Parathyroid adenoma (tissue), 2 donors: ENCODE measurements around the gene GGA1.
"Not testable (repeated sequence)": the region's sequence is repeated elsewhere in the genome, so short reads cannot be mapped to it uniquely, and the experiment has no call there.

Source experiments
- H2AFZ ChIP-seq: fragments of 300-600 bp; sonication (generic); one replicate; pipeline ENCODE4 v1.7.0; 2017; ENCODE audit warnings: antibody characterized with exemption, mild to moderate bottlenecking
- H3K27ac ChIP-seq: fragments of 300-600 bp; sonication (generic); one replicate; pipeline ENCODE4 v1.7.0; 2017
- H3K27me3 ChIP-seq: fragments of 300-600 bp; sonication (generic); one replicate; pipeline ENCODE4 v1.7.0; 2017; ENCODE audit warnings: low read length; ENCODE audit not compliant: control insufficient read depth, insufficient read depth
- H3K36me3 ChIP-seq: fragments of 300-600 bp; sonication (generic); one replicate; pipeline ENCODE4 v1.7.0; 2017; ENCODE audit warnings: low read length; ENCODE audit not compliant: control insufficient read depth, insufficient read depth
- H3K4me1 ChIP-seq: fragments of 300-600 bp; sonication (generic); one replicate; pipeline ENCODE4 v1.7.0; 2017; ENCODE audit warnings: control low read depth
- H3K4me2 ChIP-seq: fragments of 300-600 bp; sonication (generic); one replicate; pipeline ENCODE4 v1.7.0; 2017; ENCODE audit warnings: low read length
- H3K4me3 ChIP-seq: fragments of 300-600 bp; sonication (generic); one replicate; pipeline ENCODE4 v1.7.0; 2017; ENCODE audit warnings: low read depth, low read length
- H3K79me2 ChIP-seq: fragments of 300-600 bp; sonication (generic); one replicate; pipeline ENCODE4 v1.7.0; 2017; ENCODE audit warnings: control low read depth
- H3K9ac ChIP-seq: fragments of 300-600 bp; sonication (generic); one replicate; pipeline ENCODE4 v1.7.0; 2017; ENCODE audit warnings: mild to moderate bottlenecking
- H3K9me3 ChIP-seq: fragments of 300-600 bp; sonication (generic); one replicate; pipeline ENCODE4 v1.7.0; 2017; ENCODE audit warnings: low read length; ENCODE audit not compliant: control insufficient read depth
- TF ChIP-seq, protein P1 (sequence below): fragments of 300-600 bp; sonication (generic); IDR thresholded peaks from one replicate; pipeline ENCODE4 v1.7.0; 2017; ENCODE audit warnings: antibody characterized with exemption, mild to moderate bottlenecking
- donor health status: primary hyperparathyroidism.

The GGA1 gene

DNA sequence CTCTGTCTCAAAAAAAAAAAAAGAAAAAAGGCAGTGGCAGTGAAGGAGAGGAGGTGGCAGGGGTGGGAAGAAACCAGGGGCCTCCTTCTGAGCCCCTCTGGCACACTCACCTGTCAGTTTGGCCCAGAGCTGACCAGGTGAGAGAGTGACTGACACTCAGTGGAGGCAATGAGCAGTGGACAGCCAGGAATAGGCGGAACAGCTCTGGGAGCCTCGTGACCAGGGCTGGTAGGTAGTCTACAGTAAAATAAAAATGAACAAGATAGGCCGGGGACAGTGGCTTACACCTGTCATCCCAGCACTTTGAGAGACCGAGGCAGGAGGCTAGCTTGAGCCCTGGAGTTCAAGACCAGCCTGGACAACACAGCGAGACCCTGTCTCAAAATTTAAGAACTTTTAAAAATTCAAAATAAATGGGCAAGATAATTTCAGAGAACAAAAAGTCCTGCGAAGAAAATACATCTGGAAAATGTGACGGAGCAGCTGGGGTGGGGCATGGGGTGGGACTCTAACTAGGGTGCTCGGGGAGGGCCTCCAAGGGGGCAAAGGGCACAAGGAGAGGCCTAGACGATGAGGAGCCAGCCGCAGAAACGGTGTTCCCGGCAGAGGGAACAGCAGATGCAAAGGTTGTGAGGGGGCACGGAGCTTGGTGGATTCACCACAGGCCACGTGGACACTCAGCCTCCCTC lies 46.1 kb downstream of the GGA1 start:
- Histone ChIP-seq H2AFZ (no peak overlapping the region), H3K27ac (no peak overlapping the region), H3K4me3 (no peak overlapping the region), H3K27me3 (no peaks in the 10 kb centered on the region), H3K9ac (no peak overlapping the region), H3K9me3 (no peaks in the 10 kb centered on the region), H3K79me2 (no peaks in the 10 kb centered on the region), H3K36me3 (no peaks in the 10 kb centered on the region), H3K4me1 (peaks cover 6% of the 10 kb centered on the region), H3K4me2 (no peak overlapping the region)
- TF ChIP-seq, protein P1, sequence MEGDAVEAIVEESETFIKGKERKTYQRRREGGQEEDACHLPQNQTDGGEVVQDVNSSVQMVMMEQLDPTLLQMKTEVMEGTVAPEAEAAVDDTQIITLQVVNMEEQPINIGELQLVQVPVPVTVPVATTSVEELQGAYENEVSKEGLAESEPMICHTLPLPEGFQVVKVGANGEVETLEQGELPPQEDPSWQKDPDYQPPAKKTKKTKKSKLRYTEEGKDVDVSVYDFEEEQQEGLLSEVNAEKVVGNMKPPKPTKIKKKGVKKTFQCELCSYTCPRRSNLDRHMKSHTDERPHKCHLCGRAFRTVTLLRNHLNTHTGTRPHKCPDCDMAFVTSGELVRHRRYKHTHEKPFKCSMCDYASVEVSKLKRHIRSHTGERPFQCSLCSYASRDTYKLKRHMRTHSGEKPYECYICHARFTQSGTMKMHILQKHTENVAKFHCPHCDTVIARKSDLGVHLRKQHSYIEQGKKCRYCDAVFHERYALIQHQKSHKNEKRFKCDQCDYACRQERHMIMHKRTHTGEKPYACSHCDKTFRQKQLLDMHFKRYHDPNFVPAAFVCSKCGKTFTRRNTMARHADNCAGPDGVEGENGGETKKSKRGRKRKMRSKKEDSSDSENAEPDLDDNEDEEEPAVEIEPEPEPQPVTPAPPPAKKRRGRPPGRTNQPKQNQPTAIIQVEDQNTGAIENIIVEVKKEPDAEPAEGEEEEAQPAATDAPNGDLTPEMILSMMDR = no peak

DNA sequence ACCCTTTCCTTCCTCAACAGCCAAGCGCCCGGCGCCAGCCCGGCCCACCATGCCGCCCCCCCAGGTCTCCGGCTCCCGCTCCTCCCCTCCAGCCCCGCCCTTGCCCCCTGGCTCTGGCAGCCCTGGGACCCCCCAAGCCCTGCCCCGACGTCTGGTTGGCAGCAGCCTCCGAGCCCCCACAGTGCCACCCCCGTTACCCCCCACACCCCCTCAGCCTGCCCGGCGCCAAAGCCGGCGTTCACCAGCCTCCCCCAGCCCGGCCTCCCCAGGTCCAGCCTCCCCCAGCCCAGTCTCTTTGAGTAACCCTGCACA lies 46.6 kb downstream of the GGA1 start:
- Histone ChIP-seq H3K36me3 (no peaks in the 10 kb centered on the region), H3K79me2 (no peaks in the 10 kb centered on the region), H3K4me1 (peaks cover 9% of the 10 kb centered on the region), H2AFZ (no peak overlapping the region), H3K4me3 (no peak overlapping the region), H3K9ac (no peak overlapping the region), H3K9me3 (no peaks in the 10 kb centered on the region), H3K4me2 (no peak overlapping the region), H3K27me3 (no peaks in the 10 kb centered on the region), H3K27ac (no peak overlapping the region)
- TF ChIP-seq, protein P1 = no peak

DNA sequence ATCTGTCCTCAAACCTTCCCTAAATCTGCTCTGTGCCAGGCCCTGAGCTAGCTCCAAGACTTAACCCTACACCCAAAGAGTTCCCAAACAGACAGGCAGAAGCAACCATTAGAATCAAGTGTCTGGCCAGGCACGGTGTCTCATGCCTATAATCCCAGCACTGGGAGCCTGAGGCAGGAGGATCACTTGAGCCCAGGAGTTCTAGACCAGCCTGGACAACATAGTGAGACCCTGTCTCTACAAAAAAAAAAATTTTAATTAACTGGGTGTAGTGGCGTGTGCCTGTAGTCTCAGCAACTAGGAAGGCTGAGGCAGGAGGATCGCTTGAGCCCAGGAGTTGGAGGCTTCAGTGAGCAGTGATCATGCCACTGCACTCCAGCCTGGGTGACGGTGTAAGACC lies 47.9 kb downstream of the GGA1 start:
- not testable (repeated sequence) for H3K79me2 ChIP-seq, H3K27ac ChIP-seq, H3K36me3 ChIP-seq, H3K4me1 ChIP-seq, H3K4me2 ChIP-seq, H3K4me3 ChIP-seq, H2AFZ ChIP-seq, H3K9ac ChIP-seq, H3K9me3 ChIP-seq, H3K27me3 ChIP-seq

DNA sequence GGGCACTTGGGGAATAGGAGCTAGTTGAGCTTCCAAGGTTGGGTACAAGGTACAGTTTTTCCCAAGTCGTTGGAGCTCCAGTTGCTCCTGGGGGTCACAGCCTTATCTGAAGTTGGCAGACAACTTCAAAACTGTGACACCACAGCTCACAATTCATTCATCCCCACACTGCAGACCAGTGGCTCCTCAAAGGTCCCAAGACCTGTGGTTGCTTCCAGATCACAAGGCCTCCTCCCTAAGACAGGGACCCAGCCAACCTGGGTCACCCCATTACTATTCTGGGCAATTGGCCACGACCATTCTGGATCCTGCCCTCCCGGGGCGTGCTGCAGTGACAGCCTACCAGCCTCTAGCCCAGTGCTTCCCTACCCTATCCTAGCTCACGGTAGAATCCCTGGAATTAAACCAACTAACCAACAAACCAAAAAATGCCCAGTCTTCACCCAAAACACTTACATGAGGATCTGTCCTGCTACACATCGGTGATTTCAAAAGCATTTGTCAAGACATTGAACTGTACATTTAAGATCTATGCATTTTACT lies 49.0 kb downstream of the GGA1 start:
- H2AFZ ChIP-seq = peak overlapping the region; percentile 92
- no peaks in the 10 kb centered on the region for H3K9me3 ChIP-seq
- peak overlapping the region; percentile 76 for H3K4me3 ChIP-seq
- peak overlapping the region; percentile 69 for H3K27ac ChIP-seq
- H3K9ac ChIP-seq = no peak overlapping the region
- no peaks in the 10 kb centered on the region for H3K27me3 ChIP-seq
- H3K36me3 ChIP-seq = no peaks in the 10 kb centered on the region
- no peaks in the 10 kb centered on the region for H3K79me2 ChIP-seq
- TF ChIP-seq, protein P1 = no peak
- H3K4me2 ChIP-seq = peak overlapping the region; percentile 78
- H3K4me1 ChIP-seq = peaks cover 9% of the 10 kb centered on the region

DNA sequence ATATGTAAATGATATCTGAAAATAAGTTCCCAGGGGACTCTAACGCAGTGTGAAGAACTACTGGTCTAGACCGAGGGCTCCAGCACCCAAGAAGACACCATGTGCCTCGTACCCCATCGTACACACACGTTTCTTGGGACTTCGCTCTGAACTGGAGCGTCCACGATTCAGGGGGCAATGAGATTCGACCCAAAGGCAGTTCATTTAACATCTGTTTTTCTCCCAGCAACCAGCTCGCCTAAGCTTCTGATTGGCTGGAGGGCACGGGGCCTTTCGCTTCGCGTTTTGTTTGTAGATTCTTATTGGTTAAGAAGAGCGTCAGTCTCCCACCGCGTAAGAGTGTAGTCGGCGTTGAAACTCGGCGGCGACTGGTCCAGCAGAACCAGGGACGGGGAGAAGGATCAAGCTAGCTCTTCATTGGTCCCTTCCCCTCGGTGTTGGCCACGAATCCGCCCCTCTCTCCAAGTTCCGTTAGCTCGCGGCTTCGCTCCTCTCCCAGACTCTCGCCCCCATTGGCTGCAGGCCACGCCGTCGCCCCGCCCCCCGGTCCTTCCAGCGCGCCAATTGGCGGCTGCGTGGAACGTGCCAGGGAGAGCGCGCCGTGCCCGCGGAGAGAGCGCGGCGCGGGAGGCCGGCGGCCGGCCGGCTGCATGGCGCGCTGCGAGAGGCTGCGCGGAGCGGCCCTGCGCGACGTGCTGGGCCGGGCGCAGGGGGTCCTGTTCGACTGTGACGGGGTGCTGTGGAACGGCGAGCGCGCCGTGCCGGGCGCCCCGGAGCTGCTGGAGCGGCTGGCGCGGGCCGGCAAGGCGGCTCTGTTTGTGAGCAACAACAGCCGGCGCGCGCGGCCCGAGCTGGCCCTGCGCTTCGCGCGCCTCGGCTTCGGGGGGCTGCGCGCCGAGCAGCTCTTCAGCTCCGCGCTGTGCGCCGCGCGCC lies 49.8 kb downstream of the GGA1 start, which contains the start of gene PDXP:
PDXP (plus strand) TSS at position 591 of the 933 bp plus-strand sequence; CDS start at position 651, 60 bp downstream.
- Histone ChIP-seq H3K9ac (no peak within 1 kb of the TSS), H3K27me3 (no peaks in the 10 kb centered on the region), H3K4me3 (peak within 1 kb of the TSS; percentile 76), H3K4me2 (peak within 1 kb of the TSS; percentile 93), H3K9me3 (no peaks in the 10 kb centered on the region), H3K4me1 (peaks cover 9% of the 10 kb centered on the region), H2AFZ (peak within 1 kb of the TSS; percentile 92), H3K27ac (peak within 1 kb of the TSS; percentile 69), H3K36me3 (no peaks in the 10 kb centered on the region), H3K79me2 (no peaks in the 10 kb centered on the region)
- TF ChIP-seq, protein P1 = no peak
